Panc1 (cell line): ENCODE results near the gene C19orf25. TPM values are rescaled to one million over a fixed set of nuclear protein-coding genes. Genes with fewer than 3 reads are reported as not detected.

Experiments
- ATAC-seq: fragments of 200-7000 bp; cut with Tn5 transposase; 2 replicates; pipeline ENCODE4 v1.9.1; 2020; ENCODE audit warnings: mild to moderate bottlenecking, moderate library complexity
- BruUV-seq: library from RNA; stranded (reverse); fragments of 400-500 nt; replicated peaks from 2 replicates; lab custom pipeline; 2021; lab: Mats Ljungman, UMichigan
- CTCF ChIA-PET: fragments of 300-600 bp; sonication (Branson Sonifier 250); formaldehyde crosslinking; loops from one replicate; lab custom pipeline; 2022; ENCODE audit warnings: antibody characterized with exemption; lab: Charles Lee
- POLR2A ChIA-PET: fragments of 300-600 bp; sonication (Branson Sonifier 250); formaldehyde crosslinking; loops from one replicate; lab custom pipeline; 2022; ENCODE audit warnings: antibody characterized with exemption; lab: Charles Lee
- DNase-seq: peaks from one replicate; pipeline ENCODE4 v3.0.0-alpha.2; 2010; ENCODE audit warnings: low read depth, low spot score
- H3K27ac ChIP-seq: 2 replicates; pipeline ENCODE4 v1.5.1; 2011; ENCODE audit warnings: mild to moderate bottlenecking, low read length, inconsistent platforms
- H3K27me3 ChIP-seq: fragments of 200-500 bp; sonication (Bioruptor generic); 2 replicates; pipeline ENCODE4 v1.6.0; 2014; ENCODE audit warnings: low read length, inconsistent platforms; ENCODE audit not compliant: control insufficient read depth, insufficient read depth
- H3K36me3 ChIP-seq: fragments of 200-500 bp; sonication (Bioruptor generic); 2 replicates; pipeline ENCODE4 v1.5.1; 2014; ENCODE audit warnings: inconsistent platforms, mild to moderate bottlenecking, low read length, moderate library complexity; ENCODE audit not compliant: control insufficient read depth, insufficient read depth
- H3K4me1 ChIP-seq: 2 replicates; pipeline ENCODE4 v1.5.1; 2011; ENCODE audit warnings: inconsistent platforms, mild to moderate bottlenecking, low read length, moderate library complexity; ENCODE audit not compliant: control insufficient read depth, insufficient read depth
- H3K4me3 ChIP-seq, 2 experiments: 2 replicates each; pipeline ENCODE4 v1.5.1; 2011 to 2012; ENCODE audit warnings: low read depth in 2 of 2, low read length in 2 of 2, mild to moderate bottlenecking in 2 of 2, inconsistent platforms in 1 of 2, moderate library complexity in 1 of 2
- H3K9me3 ChIP-seq: fragments of 200-500 bp; sonication (Bioruptor generic); 2 replicates; pipeline ENCODE4 v1.5.1; 2014; ENCODE audit warnings: low read depth, mild to moderate bottlenecking, inconsistent platforms, low read length, moderate library complexity; ENCODE audit not compliant: control insufficient read depth, insufficient read depth
- POLR2AphosphoS5 ChIP-seq: IDR thresholded peaks from 2 replicates; pipeline ENCODE4 v1.6.1; 2012; ENCODE audit warnings: mild to moderate bottlenecking, low read depth, low read length, moderate library complexity
- SIN3A ChIP-seq: IDR thresholded peaks from 2 replicates; pipeline ENCODE4 v1.6.1; 2012; ENCODE audit warnings: low read depth, mild to moderate bottlenecking, low read length, moderate library complexity, borderline replicate concordance; ENCODE audit not compliant: insufficient read depth
- TCF7L2 ChIP-seq: IDR thresholded peaks from 2 replicates; pipeline ENCODE4 v1.6.1; 2011; ENCODE audit warnings: mild to moderate bottlenecking, low read depth, low read length, inconsistent platforms
- in situ Hi-C: cut with HindIII; loops from 2 replicates; pipeline ENCODE4 v1.10.0; 2016; ENCODE audit warnings: low sequenced_read_pairs, low pct_unique_long_range_greater_than_20kb
- intact Hi-C: fragments of 100-400 bp; cut with micrococcal nuclease; formaldehyde crosslinking; loops from one replicate; pipeline ENCODE4 v1.10.0; 2022; ENCODE audit not compliant: unreplicated experiment
- total RNA-seq: library from RNA; stranded (reverse); gene quantifications from one replicate; pipeline ENCODE4 v1.2.1, GENCODE V29; 2021; ENCODE audit not compliant: unreplicated experiment
- TF ChIP-seq, protein P1 (sequence below), 2 experiments: IDR thresholded peaks; 2 replicates each; pipeline ENCODE4 v1.6.1; 2011 to 2012; ENCODE audit warnings: low read depth in 2 of 2, control low read depth in 1 of 2, low read length in 1 of 2, mild to moderate bottlenecking in 1 of 2, moderate library complexity in 1 of 2; ENCODE audit not compliant: insufficient read depth in 1 of 2
- TF ChIP-seq, protein P2 (sequence below): fragments of 450-650 bp; IDR thresholded peaks from 2 replicates; pipeline ENCODE4 v1.5.1; 2017; ENCODE audit warnings: mild to moderate bottlenecking

The C19orf25 gene
- total RNA-seq, 1 experiment from 2014 or later, result 34.7 TPM

DNA sequence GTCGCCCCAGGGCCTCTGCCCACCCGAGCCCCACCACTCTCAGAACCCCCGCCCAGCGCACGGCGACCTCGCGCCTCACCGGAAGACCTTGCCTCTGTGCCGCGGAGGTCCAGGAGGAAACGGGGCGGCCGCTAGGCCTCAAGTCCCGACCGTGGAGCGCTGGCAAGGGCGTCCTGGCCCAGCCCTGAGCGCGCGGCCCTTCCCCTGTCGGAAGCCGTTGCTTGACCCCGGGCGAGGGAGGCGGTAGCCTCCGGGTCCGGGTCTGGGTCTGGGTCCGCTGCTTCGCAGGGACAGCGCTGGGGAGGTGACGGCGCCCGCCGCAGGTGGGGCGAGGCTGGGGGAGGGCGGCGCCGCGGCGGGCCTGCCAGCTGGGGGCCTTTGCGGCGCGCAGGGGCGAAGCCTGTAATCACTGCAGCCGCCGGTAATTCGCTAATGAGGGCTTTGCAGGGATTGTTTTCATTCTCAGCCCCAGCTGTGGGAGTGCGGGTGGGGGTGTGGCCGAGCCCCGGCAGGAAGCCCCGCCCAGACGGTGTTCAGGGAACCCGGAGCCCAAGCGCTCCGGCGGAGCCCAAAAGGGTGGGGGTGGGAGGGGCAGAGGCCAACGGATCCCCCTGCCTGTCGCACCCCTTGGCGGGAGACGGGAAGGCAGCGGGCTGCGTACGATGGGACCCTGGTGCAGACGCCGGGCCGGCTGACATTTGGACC, 8.6 kb downstream of the C19orf25 start:
- no peaks in the 10 kb centered on the region for H3K36me3 ChIP-seq
- intact Hi-C loops (no loop called here), in situ Hi-C loops (no loop called here)
- TF ChIP-seq, protein P1, sequence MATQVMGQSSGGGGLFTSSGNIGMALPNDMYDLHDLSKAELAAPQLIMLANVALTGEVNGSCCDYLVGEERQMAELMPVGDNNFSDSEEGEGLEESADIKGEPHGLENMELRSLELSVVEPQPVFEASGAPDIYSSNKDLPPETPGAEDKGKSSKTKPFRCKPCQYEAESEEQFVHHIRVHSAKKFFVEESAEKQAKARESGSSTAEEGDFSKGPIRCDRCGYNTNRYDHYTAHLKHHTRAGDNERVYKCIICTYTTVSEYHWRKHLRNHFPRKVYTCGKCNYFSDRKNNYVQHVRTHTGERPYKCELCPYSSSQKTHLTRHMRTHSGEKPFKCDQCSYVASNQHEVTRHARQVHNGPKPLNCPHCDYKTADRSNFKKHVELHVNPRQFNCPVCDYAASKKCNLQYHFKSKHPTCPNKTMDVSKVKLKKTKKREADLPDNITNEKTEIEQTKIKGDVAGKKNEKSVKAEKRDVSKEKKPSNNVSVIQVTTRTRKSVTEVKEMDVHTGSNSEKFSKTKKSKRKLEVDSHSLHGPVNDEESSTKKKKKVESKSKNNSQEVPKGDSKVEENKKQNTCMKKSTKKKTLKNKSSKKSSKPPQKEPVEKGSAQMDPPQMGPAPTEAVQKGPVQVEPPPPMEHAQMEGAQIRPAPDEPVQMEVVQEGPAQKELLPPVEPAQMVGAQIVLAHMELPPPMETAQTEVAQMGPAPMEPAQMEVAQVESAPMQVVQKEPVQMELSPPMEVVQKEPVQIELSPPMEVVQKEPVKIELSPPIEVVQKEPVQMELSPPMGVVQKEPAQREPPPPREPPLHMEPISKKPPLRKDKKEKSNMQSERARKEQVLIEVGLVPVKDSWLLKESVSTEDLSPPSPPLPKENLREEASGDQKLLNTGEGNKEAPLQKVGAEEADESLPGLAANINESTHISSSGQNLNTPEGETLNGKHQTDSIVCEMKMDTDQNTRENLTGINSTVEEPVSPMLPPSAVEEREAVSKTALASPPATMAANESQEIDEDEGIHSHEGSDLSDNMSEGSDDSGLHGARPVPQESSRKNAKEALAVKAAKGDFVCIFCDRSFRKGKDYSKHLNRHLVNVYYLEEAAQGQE (IDR thresholded peaks at IDR 0.05; ENCODE audit: insufficient read depth in 1 of 2, low read depth in 2 of 2, low read length in 1 of 2), result no peak
- TF ChIP-seq SIN3A, result no peak
- TF ChIP-seq, protein P2, sequence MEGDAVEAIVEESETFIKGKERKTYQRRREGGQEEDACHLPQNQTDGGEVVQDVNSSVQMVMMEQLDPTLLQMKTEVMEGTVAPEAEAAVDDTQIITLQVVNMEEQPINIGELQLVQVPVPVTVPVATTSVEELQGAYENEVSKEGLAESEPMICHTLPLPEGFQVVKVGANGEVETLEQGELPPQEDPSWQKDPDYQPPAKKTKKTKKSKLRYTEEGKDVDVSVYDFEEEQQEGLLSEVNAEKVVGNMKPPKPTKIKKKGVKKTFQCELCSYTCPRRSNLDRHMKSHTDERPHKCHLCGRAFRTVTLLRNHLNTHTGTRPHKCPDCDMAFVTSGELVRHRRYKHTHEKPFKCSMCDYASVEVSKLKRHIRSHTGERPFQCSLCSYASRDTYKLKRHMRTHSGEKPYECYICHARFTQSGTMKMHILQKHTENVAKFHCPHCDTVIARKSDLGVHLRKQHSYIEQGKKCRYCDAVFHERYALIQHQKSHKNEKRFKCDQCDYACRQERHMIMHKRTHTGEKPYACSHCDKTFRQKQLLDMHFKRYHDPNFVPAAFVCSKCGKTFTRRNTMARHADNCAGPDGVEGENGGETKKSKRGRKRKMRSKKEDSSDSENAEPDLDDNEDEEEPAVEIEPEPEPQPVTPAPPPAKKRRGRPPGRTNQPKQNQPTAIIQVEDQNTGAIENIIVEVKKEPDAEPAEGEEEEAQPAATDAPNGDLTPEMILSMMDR, result no peak
- CTCF ChIA-PET, result interaction anchor here (0.6 kb wide), 1 partner anchor 19 kb away, joined by 6 read pairs; no protein-coding TSS in a partner anchor
- no peaks in the 10 kb centered on the region for H3K27me3 ChIP-seq
- POLR2A ChIA-PET, result no interaction called here
- DNase-seq (no peak), ATAC-seq (no peak)
- H3K9me3 ChIP-seq, result no peaks in the 10 kb centered on the region
- H3K27ac ChIP-seq, result no peak overlapping the region
- no peaks in the 10 kb centered on the region for H3K4me1 ChIP-seq
- H3K4me3 ChIP-seq, result no peak overlapping the region
- BruUV-seq, result no TSS peak

DNA sequence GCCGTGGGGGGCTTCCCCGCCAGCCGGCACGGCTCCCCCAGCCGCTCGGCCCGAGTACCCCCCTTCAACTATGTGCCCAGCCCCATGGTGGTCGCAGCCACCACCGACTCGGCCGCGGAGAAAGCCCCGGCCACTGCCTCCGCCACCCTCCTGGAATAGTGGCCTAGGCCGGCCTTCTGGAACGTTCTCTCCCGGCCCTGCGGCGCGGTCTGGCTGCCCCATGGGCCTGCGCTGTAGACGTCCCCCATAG, 9.0 kb downstream of the C19orf25 start:
- no peaks in the 10 kb centered on the region for H3K4me1 ChIP-seq
- BruUV-seq, result no TSS peak
- no peak overlapping the region for H3K4me3 ChIP-seq
- intact Hi-C loops (no loop called here), in situ Hi-C loops (no loop called here)
- ChIA-PET POLR2A (no interaction called here), CTCF (interaction anchor here (0.6 kb wide), 1 partner anchor 20 kb away, joined by 6 read pairs; no protein-coding TSS in a partner anchor)
- no peak overlapping the region for H3K27ac ChIP-seq
- no peak for DNase-seq
- no peak for ATAC-seq
- no peaks in the 10 kb centered on the region for H3K27me3 ChIP-seq
- H3K9me3 ChIP-seq, result no peaks in the 10 kb centered on the region
- TF ChIP-seq TCF7L2 (no peak), POLR2AphosphoS5 (no peak), SIN3A (no peak)
- TF ChIP-seq, protein P2, result no peak
- TF ChIP-seq, protein P1 (IDR thresholded peaks at IDR 0.05; ENCODE audit: insufficient read depth in 1 of 2, low read depth in 2 of 2, low read length in 1 of 2), result no peak
- H3K36me3 ChIP-seq, result no peaks in the 10 kb centered on the region
